Esophagus (tissue), 2 donors: ENCODE data around the gene APOBEC3C. TPM values are rescaled to one million over a fixed set of nuclear protein-coding genes. Genes with fewer than 3 reads are reported as not detected.
"Not testable (repeated sequence)": the region's sequence is repeated elsewhere in the genome, so short reads cannot be mapped to it uniquely, and the experiment has no call there.

Experiments used
- H3K27ac ChIP-seq, 2 donors: one replicate each; pipeline ENCODE4 v1.5.1; 2013; ENCODE audit warnings: low read depth in 2 of 2, mild to moderate bottlenecking in 2 of 2, inconsistent platforms in 1 of 2, low read length in 1 of 2, moderate library complexity in 1 of 2
- H3K27me3 ChIP-seq, 2 donors: one replicate each; pipeline ENCODE4 v1.6.1; 2013; ENCODE audit warnings: low read length in 2 of 2, control low read depth in 1 of 2, mild to moderate bottlenecking in 1 of 2; ENCODE audit not compliant: insufficient read depth in 2 of 2, control insufficient read depth in 1 of 2
- H3K36me3 ChIP-seq, 2 donors: one replicate each; pipeline ENCODE4 v1.6.1; 2013; ENCODE audit warnings: low read length in 1 of 2; ENCODE audit not compliant: control insufficient read depth in 2 of 2, insufficient read depth in 2 of 2
- H3K4me1 ChIP-seq, 2 donors: one replicate each; pipeline ENCODE4 v1.6.1; 2013; ENCODE audit warnings: low read length in 1 of 2; ENCODE audit not compliant: control insufficient read depth in 2 of 2, insufficient read depth in 2 of 2
- H3K4me3 ChIP-seq, 2 donors: one replicate each; pipeline ENCODE4 v1.5.1; 2013; ENCODE audit warnings: low read length in 2 of 2, mild to moderate bottlenecking in 2 of 2, low read depth in 1 of 2, moderate library complexity in 1 of 2
- H3K9me3 ChIP-seq, 2 donors: one replicate each; pipeline ENCODE4 v1.6.1; 2013; ENCODE audit warnings: mild to moderate bottlenecking in 2 of 2, low read depth in 1 of 2, low read length in 1 of 2, moderate library complexity in 1 of 2; ENCODE audit not compliant: control insufficient read depth in 2 of 2, insufficient read depth in 1 of 2
- WGBS, 2 donors: extraction: QIAGEN DNeasy Blood & Tissue Kit; methylation state at CpG; one replicate each; pipeline ENCODE4 v1.1.7; 2013; 5-methylcytosine and 5-hydroxymethylcytosine counted together
- polyA plus RNA-seq, 2 donors: library from polyadenylated mRNA; stranded (reverse); fragments of 200-250 nt; gene quantifications; one replicate each; pipeline ENCODE4 v1.2.3, GENCODE V29; 2013
- donor health status: healthy with polysubstance abuse.
- donor health status: Bipolar disorder and iron deficiency.

Gene APOBEC3C
- polyA plus RNA-seq, 2 donors: 16.2 to 20.1 TPM

DNA sequence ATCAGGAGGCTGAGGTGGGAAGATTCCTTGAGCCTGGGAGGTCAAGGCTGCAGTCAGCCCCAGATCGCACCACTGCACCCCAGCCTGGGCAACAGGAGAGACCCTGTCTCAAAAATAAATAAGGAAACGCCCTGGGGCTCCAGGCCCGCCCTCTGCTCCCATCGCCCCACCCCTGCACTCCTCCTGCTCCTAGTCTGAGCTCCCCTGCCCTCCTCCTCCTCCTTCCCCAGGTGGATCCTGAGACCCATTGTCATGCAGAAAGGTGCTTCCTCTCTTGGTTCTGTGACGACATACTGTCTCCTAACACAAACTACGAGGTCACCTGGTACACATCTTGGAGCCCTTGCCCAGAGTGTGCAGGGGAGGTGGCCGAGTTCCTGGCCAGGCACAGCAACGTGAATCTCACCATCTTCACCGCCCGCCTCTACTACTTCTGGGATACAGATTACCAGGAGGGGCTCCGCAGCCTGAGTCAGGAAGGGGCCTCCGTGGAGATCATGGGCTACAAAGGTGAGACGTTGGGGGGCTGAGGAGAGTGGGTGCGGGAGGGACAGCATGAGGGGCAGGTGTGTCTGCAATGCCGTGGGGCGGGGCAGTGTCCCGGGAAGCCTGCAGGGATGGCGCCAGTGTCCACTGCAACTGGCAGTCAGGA is 37.9 kb downstream of the APOBEC3C start:
- not testable (repeated sequence) for H3K27me3 ChIP-seq, H3K9me3 ChIP-seq, H3K4me1 ChIP-seq, H3K27ac ChIP-seq, H3K36me3 ChIP-seq, H3K4me3 ChIP-seq
- WGBS, 2 donors: 72 to 76% methylated on average over 15 to 17 of the region's 18 CpGs

- 92 to 95% methylated on average over 11 of the region's 11 CpGs for WGBS, 2 donors
- Histone ChIP-seq H3K4me3 (no peak overlapping the region), H3K9me3 (peaks cover 0 to 5% of the 10 kb centered on the region in 2 donors), H3K27ac (no peak overlapping the region), H3K36me3 (no peaks in the 10 kb centered on the region), H3K27me3 (no peaks in the 10 kb centered on the region), H3K4me1 (no peaks in the 10 kb centered on the region)
Measured at GRCh38 chr22:39055658-39056057, 41.6 kb downstream of the APOBEC3C start.

GRCh38 chr22:39061290-39061689 is 47.2 kb downstream of the APOBEC3C start:
- H3K27ac ChIP-seq, H3K4me3 ChIP-seq, H3K27me3 ChIP-seq, H3K9me3 ChIP-seq, H3K4me1 ChIP-seq, H3K36me3 ChIP-seq: not testable (repeated sequence)
- WGBS, 2 donors: 69 to 71% methylated on average over 6 of the region's 6 CpGs

DNA sequence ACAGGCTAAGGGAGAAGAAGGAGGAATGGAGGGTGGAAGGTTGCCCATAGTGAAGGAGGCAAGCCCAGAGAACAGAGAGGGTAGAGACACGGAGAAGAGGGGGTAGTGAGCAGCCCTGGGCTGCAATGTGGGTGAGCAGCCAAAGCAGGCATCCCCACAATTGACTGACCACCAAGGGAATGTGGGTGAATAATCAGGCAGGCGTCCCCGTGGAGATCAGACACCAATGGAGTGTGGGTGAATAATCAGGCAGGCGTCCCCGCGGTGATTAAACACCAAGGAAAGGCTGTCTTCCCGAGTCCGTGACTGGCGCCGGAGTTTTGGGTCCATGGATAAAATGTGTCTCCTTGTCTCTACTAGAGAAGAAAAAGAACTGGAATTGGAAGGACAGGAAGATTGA is 47.9 kb downstream of the APOBEC3C start:
- not testable (repeated sequence) for H3K4me1 ChIP-seq, H3K27me3 ChIP-seq, H3K36me3 ChIP-seq, H3K4me3 ChIP-seq, H3K27ac ChIP-seq, H3K9me3 ChIP-seq
- WGBS, 2 donors: 85 to 88% methylated on average over 10 of the region's 10 CpGs

DNA sequence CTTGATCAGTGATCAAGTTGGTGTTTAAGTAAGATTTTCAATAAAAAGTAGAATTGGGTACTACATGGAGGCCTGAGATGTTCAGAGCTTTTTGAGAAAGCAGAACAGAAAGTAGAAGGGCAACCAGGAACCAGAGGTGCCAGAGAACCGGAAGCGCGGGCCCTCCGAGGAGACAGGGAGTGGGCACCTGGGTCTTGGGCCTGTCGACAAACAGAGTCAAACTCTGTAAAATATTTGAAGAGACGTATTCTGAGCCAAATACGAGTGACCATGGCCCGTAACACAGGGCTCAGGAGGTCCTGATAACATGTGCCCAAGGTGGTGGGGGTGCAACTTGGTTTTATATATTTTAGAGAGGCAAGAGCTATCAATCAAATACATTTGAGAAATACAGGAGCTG is 49.8 kb downstream of the APOBEC3C start:
- not testable (repeated sequence) for H3K9me3 ChIP-seq, H3K36me3 ChIP-seq, H3K27ac ChIP-seq, H3K4me1 ChIP-seq, H3K4me3 ChIP-seq, H3K27me3 ChIP-seq
- 87% methylated on average over 8 of the region's 8 CpGs for WGBS, 2 donors

GRCh38 chr22:39066442-39067276 is 52.6 kb downstream of the APOBEC3C start:
- not testable (repeated sequence) for H3K9me3 ChIP-seq, H3K27me3 ChIP-seq, H3K4me3 ChIP-seq, H3K27ac ChIP-seq, H3K36me3 ChIP-seq, H3K4me1 ChIP-seq
- WGBS, 2 donors: 79 to 82% methylated on average over 9 of the region's 9 CpGs

- WGBS, 2 donors: 55 to 57% methylated on average over 12 to 13 of the region's 13 CpGs
- no peaks in the 10 kb centered on the region for H3K36me3 ChIP-seq
- no peaks in the 10 kb centered on the region for H3K4me1 ChIP-seq
- H3K27ac ChIP-seq: no peak overlapping the region
- H3K9me3 ChIP-seq: no peaks in the 10 kb centered on the region
- no peaks in the 10 kb centered on the region for H3K27me3 ChIP-seq
- no peak overlapping the region for H3K4me3 ChIP-seq
Measured at GRCh38 chr22:39068033-39068785, 54.2 kb downstream of the APOBEC3C start.

Other genes with a start within 250 kb of the APOBEC3C start
- 10 to 100 TPM in 1 of 2 donors, 1 to 10 TPM in 1; 8.5 to 12.7 TPM for gene DNAL4, start 220.1 kb upstream of the APOBEC3C start, polyA plus RNA-seq
- gene NPTXR, start 170.2 kb upstream of the APOBEC3C start, polyA plus RNA-seq: under 1 TPM; 0.28 to 0.73 TPM
- gene CBX6, start 142.0 kb upstream of the APOBEC3C start, polyA plus RNA-seq: 1 to 10 TPM; 6.4 to 8.5 TPM
- 1 to 10 TPM; 2.5 to 5.6 TPM for gene APOBEC3A, start 56.6 kb upstream of the APOBEC3C start, polyA plus RNA-seq
- 1 to 10 TPM; 3.4 to 4.6 TPM for gene APOBEC3B, start 31.9 kb upstream of the APOBEC3C start, polyA plus RNA-seq
- gene APOBEC3D, start 6.9 kb downstream of the APOBEC3C start, polyA plus RNA-seq: under 1 TPM; 0.53 to 0.73 TPM
- 1 to 10 TPM; 1.8 to 5.2 TPM for gene APOBEC3F, start 26.6 kb downstream of the APOBEC3C start, polyA plus RNA-seq
- gene APOBEC3G, start 63.0 kb downstream of the APOBEC3C start, polyA plus RNA-seq: 1 to 10 TPM; 2.1 to 6.0 TPM
- under 1 TPM; 0.20 to 0.51 TPM for gene APOBEC3H, start 83.0 kb downstream of the APOBEC3C start, polyA plus RNA-seq
- 10 to 100 TPM; 12.2 to 19.1 TPM for gene CBX7, start 138.4 kb downstream of the APOBEC3C start, polyA plus RNA-seq
- 1 to 10 TPM; 1.2 to 1.8 TPM for gene PDGFB, start 230.7 kb downstream of the APOBEC3C start, polyA plus RNA-seq